RWPE1 (cell line): Measurements from ENCODE around the gene BAIAP2.

Source experiments
- CTCF ChIA-PET: fragments of 350-600 bp; sonication (Branson Sonifier 250); formaldehyde crosslinking; extraction: SDS; loops from one replicate; lab custom pipeline; 2021; lab: Yijun Ruan, JAX
- POLR2A ChIA-PET: fragments of 400-600 bp; formaldehyde crosslinking; extraction: SDS; loops from one replicate; lab custom pipeline; 2020; ENCODE audit warnings: antibody characterized with exemption; ENCODE audit not compliant: low non-redundant PET; lab: Yijun Ruan, JAX
- DNase-seq: peaks from one replicate; pipeline ENCODE4 v3.0.0; 2012; ENCODE audit warnings: low spot score
- H3K27ac ChIP-seq: fragments of 450-650 bp; 2 replicates; pipeline ENCODE4 v1.5.1; 2017
- CTCF ChIP-seq: fragments of 450-650 bp; conservative IDR thresholded peaks from 2 replicates; pipeline ENCODE4 v1.5.1; 2017; ENCODE audit warnings: low read depth, mild to moderate bottlenecking

The BAIAP2 gene

GRCh38 chr17:81132770-81133723, 98.1 kb downstream of the BAIAP2 start:
- no peak for TF ChIP-seq CTCF
- POLR2A ChIA-PET = interaction anchor here (0.7 kb wide), 1 partner anchor 90 kb away, joined by 3 read pairs; the partner anchor contains the start of gene CEP131
- no peak overlapping the region for H3K27ac ChIP-seq
- DNase-seq = no peak
- CTCF ChIA-PET = interaction anchor here (1.2 kb wide), 1 partner anchor 10 kb away, joined by 4 read pairs; no protein-coding TSS in a partner anchor

GRCh38 chr17:81134064-81134781, 99.3 kb downstream of the BAIAP2 start:
- DNase-seq = no peak
- CTCF ChIA-PET = no interaction called here
- no peak overlapping the region for H3K27ac ChIP-seq
- TF ChIP-seq CTCF = no peak
- POLR2A ChIA-PET = no interaction called here

GRCh38 chr17:81135505-81136278, 100.7 kb downstream of the BAIAP2 start:
- no peak for DNase-seq
- ChIA-PET CTCF (interaction anchor here (0.5 kb wide), 1 partner anchor 160 kb away, joined by 3 read pairs; no protein-coding TSS in a partner anchor), POLR2A (no interaction called here)
- TF ChIP-seq CTCF = no peak
- H3K27ac ChIP-seq = no peak overlapping the region

GRCh38 chr17:81136366-81136765, 101.4 kb downstream of the BAIAP2 start:
- POLR2A ChIA-PET = no interaction called here
- CTCF ChIA-PET = no interaction called here
- TF ChIP-seq CTCF = no peak
- no peak for DNase-seq
- no peak overlapping the region for H3K27ac ChIP-seq

GRCh38 chr17:81137248-81137647, 102.3 kb downstream of the BAIAP2 start:
- CTCF ChIA-PET = no interaction called here
- no peak for TF ChIP-seq CTCF
- DNase-seq = no peak
- H3K27ac ChIP-seq = no peak overlapping the region
- POLR2A ChIA-PET = no interaction called here

- CTCF ChIA-PET = no interaction called here
These were observed 103.1 kb downstream of the BAIAP2 start for GRCh38 chr17:81138083-81138482.

More at GRCh38 chr17:81138083-81138482, 103.1 kb downstream of the BAIAP2 start:
- H3K27ac ChIP-seq = no peak overlapping the region
- POLR2A ChIA-PET = no interaction called here
- TF ChIP-seq CTCF = no peak
- DNase-seq = no peak
